Activated T-cell treated with anti-CD3 and anti-CD28 coated beads, Interleukin-2, amount 50 U/mL, for 48 hours (primary cell): ENCODE results near the gene SPACA4.

ENCODE experiments used
- DNase-seq, 2 experiments: peaks; one replicate each; pipeline ENCODE4 v3.0.0-alpha.2; 2020

The SPACA4 gene

GRCh38 chr19:48635263-48635965, 28.9 kb downstream of the SPACA4 start:
- peak; percentile 81 to 86 for DNase-seq

GRCh38 chr19:48635966-48636858, 29.7 kb downstream of the SPACA4 start:
- DNase-seq: no peak

- DNase-seq: no peak
These were observed 30.4 kb downstream of the SPACA4 start, which contains the start of gene DBP for GRCh38 chr19:48636859-48637448. TSS of gene DBP (minus strand) at chr19:48637379. CDS start at chr19:48636994, 385 bp downstream.

- peak; percentile 98 to 99 for DNase-seq
These were observed 31.0 kb downstream of the SPACA4 start for GRCh38 chr19:48637449-48637947.

GRCh38 chr19:48637948-48638830, 31.6 kb downstream of the SPACA4 start:
- DNase-seq: peak; percentile 76 to 81

- peak in 1 of 2 experiments; percentile 56 for DNase-seq
These were observed 32.4 kb downstream of the SPACA4 start for GRCh38 chr19:48638831-48639381.

- DNase-seq: peak in 1 of 2 experiments; percentile 46
These were observed 33.2 kb downstream of the SPACA4 start for GRCh38 chr19:48639483-48640375.

GRCh38 chr19:48641850-48642249, 35.3 kb downstream of the SPACA4 start:
- no peak for DNase-seq

GRCh38 chr19:48642862-48643261, 36.3 kb downstream of the SPACA4 start:
- DNase-seq: no peak

- no peak for DNase-seq
These were observed 37.8 kb downstream of the SPACA4 start for GRCh38 chr19:48644355-48644754.

GRCh38 chr19:48644839-48645619, 38.5 kb downstream of the SPACA4 start:
- DNase-seq: peak; percentile 81 to 84

GRCh38 chr19:48645620-48646000, 39.1 kb downstream of the SPACA4 start:
- DNase-seq: peak in 1 of 2 experiments; percentile 53

GRCh38 chr19:48646001-48646721, 39.6 kb downstream of the SPACA4 start, which contains the start of gene CA11:
TSS of gene CA11 (minus strand) at chr19:48646187. CDS start at chr19:48645632, 555 bp downstream.
- peak; percentile 96 for DNase-seq

GRCh38 chr19:48646722-48647216, 40.2 kb downstream of the SPACA4 start:
- no peak for DNase-seq

- DNase-seq: no peak
These were observed 41.6 kb downstream of the SPACA4 start for GRCh38 chr19:48648134-48648533.

- DNase-seq: no peak
These were observed 44.6 kb downstream of the SPACA4 start for GRCh38 chr19:48650974-48651682.

- DNase-seq: no peak
These were observed 45.1 kb downstream of the SPACA4 start for GRCh38 chr19:48651683-48652048.
